LNCaP clone FGC (cell line): ENCODE measurements around the gene PLXNA4.

Experiments
- DNase-seq: peaks from one replicate; pipeline ENCODE4 v3.0.0-alpha.2; 2011; ENCODE audit warnings: low read depth
- H3K4me3 ChIP-seq: 2 replicates; pipeline ENCODE4 v1.5.1; 2011; ENCODE audit warnings: mild to moderate bottlenecking, low read depth, low read length, control low read depth
- CTCF ChIP-seq: IDR thresholded peaks from 2 replicates; pipeline ENCODE4 v1.5.1; 2012; ENCODE audit warnings: mild to moderate bottlenecking; ENCODE audit not compliant: control insufficient read depth, insufficient read depth; ENCODE audit errors: extremely low read depth

PLXNA4 gene

GRCh38 chr7:132455378-132455777, 120.9 kb downstream of the PLXNA4 start:
- no peak for DNase-seq
- no peak for TF ChIP-seq CTCF
- no peak overlapping the region for H3K4me3 ChIP-seq

GRCh38 chr7:132453826-132454225, 122.4 kb downstream of the PLXNA4 start:
- no peak for TF ChIP-seq CTCF
- DNase-seq = no peak
- no peak overlapping the region for H3K4me3 ChIP-seq

- TF ChIP-seq CTCF = no peak
- no peak overlapping the region for H3K4me3 ChIP-seq
- DNase-seq = no peak
Measured at GRCh38 chr7:132451161-132451560, 125.1 kb downstream of the PLXNA4 start.

- H3K4me3 ChIP-seq = no peak overlapping the region
- TF ChIP-seq CTCF = no peak
- no peak for DNase-seq
Measured at GRCh38 chr7:132450696-132451095, 125.6 kb downstream of the PLXNA4 start.

- H3K4me3 ChIP-seq = no peak overlapping the region
- no peak for DNase-seq
- TF ChIP-seq CTCF = no peak
Measured at GRCh38 chr7:132450188-132450587, 126.1 kb downstream of the PLXNA4 start.

GRCh38 chr7:132446666-132447278, 129.5 kb downstream of the PLXNA4 start:
- DNase-seq = no peak
- TF ChIP-seq CTCF = no peak
- H3K4me3 ChIP-seq = no peak overlapping the region

GRCh38 chr7:132446260-132446659, 130.0 kb downstream of the PLXNA4 start:
- no peak for TF ChIP-seq CTCF
- no peak overlapping the region for H3K4me3 ChIP-seq
- DNase-seq = no peak
